Fibroblast of the aortic adventitia (primary cell): Measurements from ENCODE around the gene SLC25A10. TPM values are rescaled to one million over a fixed set of nuclear protein-coding genes. Genes with fewer than 3 reads are reported as not detected.
A peak's percentile ranks its signal among the peaks of the same experiment; 100 is the strongest.
"Not testable (repeated sequence)": the region's sequence is repeated elsewhere in the genome, so short reads cannot be mapped to it uniquely, and the experiment has no call there.

Experiments
- DNase-seq: peaks from one replicate; pipeline ENCODE4 v3.0.0-alpha.2; 2010; ENCODE audit warnings: low read depth
- H3K4me3 ChIP-seq: 2 replicates; pipeline ENCODE4 v1.5.1; 2011; ENCODE audit warnings: low read depth, mild to moderate bottlenecking, control low read depth, low read length, moderate library complexity
- CTCF ChIP-seq: IDR thresholded peaks from 2 replicates; pipeline ENCODE4 v1.5.1; 2011; ENCODE audit warnings: mild to moderate bottlenecking, low read length, control low read depth, inconsistent platforms; ENCODE audit not compliant: insufficient read depth
- total RNA-seq: library from RNA; depleted of rRNA; stranded (reverse); fragments of >200 nt; gene quantifications from 2 replicates; pipeline ENCODE4 v1.2.3, GENCODE V29; 2012; ENCODE audit warnings: low replicate concordance

SLC25A10 gene
- total RNA-seq, 1 donor: 19.3 TPM

- no peak for DNase-seq
- no peak for TF ChIP-seq CTCF
- no peak overlapping the region for H3K4me3 ChIP-seq
Observed at GRCh38 chr17:81672504-81672903, 39.6 kb upstream of the SLC25A10 start.

GRCh38 chr17:81672954-81673353 is 39.1 kb upstream of the SLC25A10 start:
- no peak for DNase-seq
- TF ChIP-seq CTCF: no peak
- H3K4me3 ChIP-seq: no peak overlapping the region

GRCh38 chr17:81673561-81674258 is 38.4 kb upstream of the SLC25A10 start:
- no peak for TF ChIP-seq CTCF
- no peak overlapping the region for H3K4me3 ChIP-seq

GRCh38 chr17:81675515-81676221 is 36.4 kb upstream of the SLC25A10 start:
- TF ChIP-seq CTCF: peak; percentile 55
- peak; percentile 43 for DNase-seq
- H3K4me3 ChIP-seq: not testable (repeated sequence)

More at GRCh38 chr17:81673561-81674258, 38.4 kb upstream of the SLC25A10 start:
- DNase-seq: no peak

GRCh38 chr17:81676906-81677305 is 35.2 kb upstream of the SLC25A10 start:
- no peak for TF ChIP-seq CTCF
- no peak for DNase-seq
- H3K4me3 ChIP-seq: no peak overlapping the region

GRCh38 chr17:81680150-81680549 is 31.9 kb upstream of the SLC25A10 start:
- DNase-seq: no peak

More at GRCh38 chr17:81680150-81680549, 31.9 kb upstream of the SLC25A10 start:
- no peak for TF ChIP-seq CTCF
- no peak overlapping the region for H3K4me3 ChIP-seq
